Lower lobe of right lung (tissue), 2 donors: ENCODE data around the gene SLX9. TPM values are rescaled to one million over a fixed set of nuclear protein-coding genes. Genes with fewer than 3 reads are reported as not detected.

Experiments used
- ATAC-seq, 2 donors: fragments of 200-7000 bp; cut with Tn5 transposase; one replicate each; pipeline ENCODE4 v1.9.1; 2020 to 2022; ENCODE audit warnings: mild to moderate bottlenecking in 2 of 2, moderate library complexity in 2 of 2
- DNase-seq: peaks from one replicate; pipeline ENCODE4 v3.0.0-alpha.2; 2020
- H3K27ac ChIP-seq: fragments of 200-600 bp; one replicate; pipeline ENCODE4 v1.8.0; 2022
- H3K27me3 ChIP-seq: fragments of 200-600 bp; one replicate; pipeline ENCODE4 v1.8.0; 2022; ENCODE audit warnings: low read depth
- H3K36me3 ChIP-seq: fragments of 200-600 bp; one replicate; pipeline ENCODE4 v1.8.0; 2022; ENCODE audit warnings: mild to moderate bottlenecking
- H3K4me1 ChIP-seq: fragments of 200-600 bp; one replicate; pipeline ENCODE4 v1.8.0; 2022
- H3K4me3 ChIP-seq: fragments of 200-600 bp; one replicate; pipeline ENCODE4 v1.8.0; 2022; ENCODE audit warnings: mild to moderate bottlenecking
- H3K9me3 ChIP-seq: fragments of 200-600 bp; one replicate; pipeline ENCODE4 v1.8.0; 2022
- CTCF ChIP-seq: fragments of 200-600 bp; IDR thresholded peaks from one replicate; pipeline ENCODE4 v1.8.0; 2022; ENCODE audit warnings: antibody characterized with exemption, mild to moderate bottlenecking
- intact Hi-C: fragments of 100-400 bp; cut with DNase I; formaldehyde crosslinking; loops from one replicate; pipeline ENCODE4 v1.11.0; 2022
- total RNA-seq: library from RNA; stranded (reverse); fragmentation: NEBNext Ultra II Directional; extraction: Animal tissue kit (Norgen Biotek cat#: 25700); gene quantifications from one replicate; pipeline ENCODE4 v1.2.1, GENCODE V29; 2021
- donor health status: DM: no; HTN: yes; CAD: no; lungs with severe emphysema.

The SLX9 gene
- total RNA-seq, 1 donor from 2014 or later = 15.7 TPM

- ATAC-seq (no peak), DNase-seq (peak; percentile 43)
- Histone ChIP-seq H3K9me3 (no peaks in the 10 kb centered on the region), H3K27ac (no peak overlapping the region), H3K36me3 (peaks cover 52% of the 10 kb centered on the region), H3K27me3 (no peaks in the 10 kb centered on the region), H3K4me3 (no peak overlapping the region), H3K4me1 (peaks cover 31% of the 10 kb centered on the region)
- no peak for TF ChIP-seq CTCF
- intact Hi-C loops = no loop called here
These were observed 39.1 kb upstream of the SLX9 start for GRCh38 chr21:44900559-44901251.

GRCh38 chr21:44901391-44902074 lies 38.3 kb upstream of the SLX9 start:
- Histone ChIP-seq H3K36me3 (peaks cover 55% of the 10 kb centered on the region), H3K4me1 (peaks cover 29% of the 10 kb centered on the region), H3K9me3 (no peaks in the 10 kb centered on the region), H3K27ac (no peak overlapping the region), H3K4me3 (no peak overlapping the region), H3K27me3 (no peaks in the 10 kb centered on the region)
- ATAC-seq (no peak), DNase-seq (peak; percentile 39)
- no peak for TF ChIP-seq CTCF
- intact Hi-C loops = no loop called here

- H3K36me3 ChIP-seq = peaks cover 54% of the 10 kb centered on the region
- H3K4me3 ChIP-seq = no peak overlapping the region
- no peak for TF ChIP-seq CTCF
- H3K9me3 ChIP-seq = no peaks in the 10 kb centered on the region
- ATAC-seq = no peak
- no peak overlapping the region for H3K27ac ChIP-seq
- intact Hi-C loops = no loop called here
- no peaks in the 10 kb centered on the region for H3K27me3 ChIP-seq
- H3K4me1 ChIP-seq = peaks cover 25% of the 10 kb centered on the region
- peak; percentile 45 for DNase-seq
These were observed 37.4 kb upstream of the SLX9 start for GRCh38 chr21:44902268-44903049.

GRCh38 chr21:44903050-44903685 lies 36.7 kb upstream of the SLX9 start:
- Histone ChIP-seq H3K4me1 (peaks cover 29% of the 10 kb centered on the region), H3K9me3 (no peaks in the 10 kb centered on the region), H3K4me3 (no peak overlapping the region), H3K36me3 (peaks cover 54% of the 10 kb centered on the region), H3K27ac (no peak overlapping the region), H3K27me3 (no peaks in the 10 kb centered on the region)
- DNase-seq = peak; percentile 61
- no peak for TF ChIP-seq CTCF
- intact Hi-C loops = no loop called here
- ATAC-seq = peak in 1 of 2 donors; percentile 29

- intact Hi-C loops = no loop called here
- TF ChIP-seq CTCF = no peak
- no peak overlapping the region for H3K4me3 ChIP-seq
- no peaks in the 10 kb centered on the region for H3K27me3 ChIP-seq
- ATAC-seq (no peak), DNase-seq (peak; percentile 37)
- H3K9me3 ChIP-seq = no peaks in the 10 kb centered on the region
- peaks cover 35% of the 10 kb centered on the region for H3K4me1 ChIP-seq
- peaks cover 53% of the 10 kb centered on the region for H3K36me3 ChIP-seq
- no peak overlapping the region for H3K27ac ChIP-seq
These were observed 36.1 kb upstream of the SLX9 start for GRCh38 chr21:44903689-44904088.
